Fibroblast of lung (primary cell): Measurements from ENCODE around the gene ANO4. TPM values are rescaled to one million over a fixed set of nuclear protein-coding genes. Genes with fewer than 3 reads are reported as not detected.

Experiments used
- DNase-seq, 2 donors: peaks; one replicate each; pipeline versions ENCODE4 v3.0.0 to v3.0.0-alpha.2; 2010; ENCODE audit warnings: low read depth in 2 of 2
- H2AFZ ChIP-seq: 2 replicates; pipeline ENCODE4 v1.5.1; 2012; ENCODE audit warnings: low read length, control low read depth, inconsistent platforms
- H3K27ac ChIP-seq: 2 replicates; pipeline ENCODE4 v1.5.1; 2011; ENCODE audit warnings: low read length, control low read depth; ENCODE audit not compliant: insufficient read depth
- H3K27me3 ChIP-seq: 2 replicates; pipeline ENCODE4 v1.5.1; 2011; ENCODE audit warnings: mild to moderate bottlenecking, low read length; ENCODE audit not compliant: control insufficient read depth, insufficient read depth
- H3K36me3 ChIP-seq: 2 replicates; pipeline ENCODE4 v1.5.1; 2011; ENCODE audit warnings: low read length; ENCODE audit not compliant: control insufficient read depth, insufficient read depth
- H3K4me1 ChIP-seq: 2 replicates; pipeline ENCODE4 v1.5.1; 2011; ENCODE audit warnings: low read length; ENCODE audit not compliant: control insufficient read depth, insufficient read depth; ENCODE audit errors: extremely low read depth
- H3K4me2 ChIP-seq: 2 replicates; pipeline ENCODE4 v1.5.1; 2011; ENCODE audit warnings: low read length, control low read depth; ENCODE audit not compliant: insufficient read depth; ENCODE audit errors: extremely low read depth
- H3K4me3 ChIP-seq, 4 experiments: fragments of 200-600 bp in 1 of 4; sonication (generic) in 1 of 4; replicated peaks in 1 of 4; 2 replicates each; pipeline ENCODE4 v1.5.1; 2011 to 2016; ENCODE audit warnings: low read length in 4 of 4, low read depth in 3 of 4, mild to moderate bottlenecking in 3 of 4, control low read depth in 2 of 4, inconsistent platforms in 1 of 4, mixed read lengths in 1 of 4; ENCODE audit not compliant: insufficient read depth in 1 of 4; ENCODE audit errors: control extremely low read depth in 1 of 4
- H3K79me2 ChIP-seq: 2 replicates; pipeline ENCODE4 v1.5.1; 2012; ENCODE audit warnings: mild to moderate bottlenecking, low read length, inconsistent platforms; ENCODE audit not compliant: control insufficient read depth, insufficient read depth
- H3K9ac ChIP-seq: 2 replicates; pipeline ENCODE4 v1.5.1; 2011; ENCODE audit warnings: mild to moderate bottlenecking, low read length, control low read depth; ENCODE audit not compliant: insufficient read depth
- H3K9me3 ChIP-seq: 2 replicates; pipeline ENCODE4 v1.5.1; 2012; ENCODE audit warnings: low read depth, low read length; ENCODE audit not compliant: control insufficient read depth, insufficient read depth
- H4K20me1 ChIP-seq: 2 replicates; pipeline ENCODE4 v1.5.1; 2011; ENCODE audit warnings: low read length; ENCODE audit not compliant: control insufficient read depth, insufficient read depth; ENCODE audit errors: extremely low read depth
- EZH2 ChIP-seq: IDR thresholded peaks from 2 replicates; pipeline ENCODE4 v1.5.1; 2012; ENCODE audit warnings: low read length, control low read depth, mild to moderate bottlenecking; ENCODE audit errors: missing control alignments
- polyA plus RNA-seq, 2 donors: library from polyadenylated mRNA; depleted of rRNA in 1 of 2; stranded (reverse) in 1 of 2; unstranded in 1 of 2; fragments of >200 nt; gene quantifications; 2 replicates each; pipeline ENCODE4 v1.2.1, GENCODE V29; 2011 to 2012; ENCODE audit warnings: missing spikeins in 1 of 2
- total RNA-seq: library from RNA; depleted of rRNA; stranded (reverse); fragments of >200 nt; gene quantifications from 2 replicates; pipeline ENCODE4 v1.2.1, GENCODE V29; 2014
- TF ChIP-seq, protein P1 (sequence below), 2 donors: IDR thresholded peaks in 1 of 2; conservative IDR thresholded peaks in 1 of 2; 1 replicate in 1 of 2; 2 replicates in 1 of 2; pipeline ENCODE4 v1.5.1; 2011 to 2012; ENCODE audit warnings: low read length in 2 of 2, control low read depth in 1 of 2, inconsistent platforms in 1 of 2, low read depth in 1 of 2, mild to moderate bottlenecking in 1 of 2

Gene ANO4
- total and polyA plus RNA-seq, 2 donors (not counting 1 experiment from before 2014, with no cell fraction given): 11.7 to 42.3 TPM

- H3K79me2 ChIP-seq: no peaks in the 10 kb centered on the region
- TF ChIP-seq, protein P1, sequence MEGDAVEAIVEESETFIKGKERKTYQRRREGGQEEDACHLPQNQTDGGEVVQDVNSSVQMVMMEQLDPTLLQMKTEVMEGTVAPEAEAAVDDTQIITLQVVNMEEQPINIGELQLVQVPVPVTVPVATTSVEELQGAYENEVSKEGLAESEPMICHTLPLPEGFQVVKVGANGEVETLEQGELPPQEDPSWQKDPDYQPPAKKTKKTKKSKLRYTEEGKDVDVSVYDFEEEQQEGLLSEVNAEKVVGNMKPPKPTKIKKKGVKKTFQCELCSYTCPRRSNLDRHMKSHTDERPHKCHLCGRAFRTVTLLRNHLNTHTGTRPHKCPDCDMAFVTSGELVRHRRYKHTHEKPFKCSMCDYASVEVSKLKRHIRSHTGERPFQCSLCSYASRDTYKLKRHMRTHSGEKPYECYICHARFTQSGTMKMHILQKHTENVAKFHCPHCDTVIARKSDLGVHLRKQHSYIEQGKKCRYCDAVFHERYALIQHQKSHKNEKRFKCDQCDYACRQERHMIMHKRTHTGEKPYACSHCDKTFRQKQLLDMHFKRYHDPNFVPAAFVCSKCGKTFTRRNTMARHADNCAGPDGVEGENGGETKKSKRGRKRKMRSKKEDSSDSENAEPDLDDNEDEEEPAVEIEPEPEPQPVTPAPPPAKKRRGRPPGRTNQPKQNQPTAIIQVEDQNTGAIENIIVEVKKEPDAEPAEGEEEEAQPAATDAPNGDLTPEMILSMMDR (conservative IDR thresholded peaks at IDR 0.05 in 1 of 2, IDR thresholded peaks at IDR 0.05 in 1 of 2; ENCODE audit: low read depth in 1 of 2, low read length in 2 of 2): no peak
- no peak for TF ChIP-seq EZH2
- no peaks in the 10 kb centered on the region for H4K20me1 ChIP-seq
- no peaks in the 10 kb centered on the region for H3K27me3 ChIP-seq
- no peak overlapping the region for H3K9ac ChIP-seq
- H2AFZ ChIP-seq: no peak overlapping the region
- H3K4me3 ChIP-seq: no peak overlapping the region
- H3K27ac ChIP-seq: no peak overlapping the region
- H3K9me3 ChIP-seq: no peaks in the 10 kb centered on the region
- no peak overlapping the region for H3K4me2 ChIP-seq
- DNase-seq: no peak
- H3K36me3 ChIP-seq: no peaks in the 10 kb centered on the region
- H3K4me1 ChIP-seq: no peaks in the 10 kb centered on the region
Observed at GRCh38 chr12:101097829-101098580, 303.4 kb downstream of the ANO4 start.

DNA sequence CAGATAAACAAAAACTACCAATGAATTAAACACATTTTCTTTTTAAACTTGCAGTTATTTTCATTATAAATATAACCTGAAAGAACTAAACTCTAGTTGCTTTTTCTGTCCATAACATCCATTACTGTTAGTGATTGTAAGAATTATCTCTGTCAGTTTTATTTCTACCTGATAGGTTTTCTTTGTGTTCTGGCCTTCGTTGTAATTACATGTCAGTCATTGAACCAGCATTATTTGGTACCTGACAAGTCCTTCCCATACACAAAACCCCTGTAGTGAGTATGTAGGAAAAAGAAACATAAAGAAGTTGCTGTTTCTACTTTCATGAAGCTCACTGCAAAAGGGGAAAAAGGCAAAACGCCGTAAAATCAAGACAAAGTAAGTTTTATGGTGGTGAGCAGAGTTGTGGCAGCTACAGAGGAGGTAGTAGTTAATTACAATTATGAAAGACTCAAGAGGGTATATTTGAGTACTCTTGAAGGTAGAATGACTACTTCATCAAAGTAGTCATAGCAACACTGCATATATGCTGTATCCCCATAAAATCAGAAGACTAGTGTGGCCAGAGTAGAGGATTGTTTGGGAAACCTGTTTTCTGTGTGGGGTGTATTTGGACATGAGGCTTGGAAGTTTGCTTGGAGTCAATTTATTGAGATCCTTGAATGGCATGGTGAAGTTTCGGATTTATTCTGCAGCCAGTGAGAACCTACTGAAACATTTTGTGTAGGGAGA lies 312.6 kb downstream of the ANO4 start:
- no peaks in the 10 kb centered on the region for H3K27me3 ChIP-seq
- no peak overlapping the region for H2AFZ ChIP-seq
- H3K27ac ChIP-seq: no peak overlapping the region
- H3K4me3 ChIP-seq: no peak overlapping the region
- TF ChIP-seq, protein P1 (conservative IDR thresholded peaks at IDR 0.05 in 1 of 2, IDR thresholded peaks at IDR 0.05 in 1 of 2; ENCODE audit: low read depth in 1 of 2, low read length in 2 of 2): no peak
- TF ChIP-seq EZH2: no peak
- H3K79me2 ChIP-seq: no peaks in the 10 kb centered on the region
- no peak overlapping the region for H3K9ac ChIP-seq
- no peaks in the 10 kb centered on the region for H3K4me1 ChIP-seq
- H4K20me1 ChIP-seq: no peaks in the 10 kb centered on the region
- H3K4me2 ChIP-seq: no peak overlapping the region
- H3K36me3 ChIP-seq: no peaks in the 10 kb centered on the region
- DNase-seq: no peak
- H3K9me3 ChIP-seq: no peaks in the 10 kb centered on the region

GRCh38 chr12:101108130-101108529 lies 313.6 kb downstream of the ANO4 start:
- H3K9ac ChIP-seq: no peak overlapping the region
- no peak for DNase-seq
- no peaks in the 10 kb centered on the region for H3K9me3 ChIP-seq
- TF ChIP-seq EZH2: no peak
- TF ChIP-seq, protein P1 (conservative IDR thresholded peaks at IDR 0.05 in 1 of 2, IDR thresholded peaks at IDR 0.05 in 1 of 2; ENCODE audit: low read depth in 1 of 2, low read length in 2 of 2): no peak
- H3K4me2 ChIP-seq: no peak overlapping the region
- no peaks in the 10 kb centered on the region for H4K20me1 ChIP-seq
- H3K36me3 ChIP-seq: no peaks in the 10 kb centered on the region
- H3K4me3 ChIP-seq: no peak overlapping the region
- H3K79me2 ChIP-seq: no peaks in the 10 kb centered on the region
- H3K4me1 ChIP-seq: no peaks in the 10 kb centered on the region
- H2AFZ ChIP-seq: no peak overlapping the region
- no peak overlapping the region for H3K27ac ChIP-seq
- no peaks in the 10 kb centered on the region for H3K27me3 ChIP-seq
